Fibroblast of upper back skin (primary cell): ENCODE measurements around the gene RBM26.

Experiments used
- DNase-seq: peaks from one replicate; pipeline ENCODE4 v3.0.0-alpha.2; 2013

Gene RBM26

DNA sequence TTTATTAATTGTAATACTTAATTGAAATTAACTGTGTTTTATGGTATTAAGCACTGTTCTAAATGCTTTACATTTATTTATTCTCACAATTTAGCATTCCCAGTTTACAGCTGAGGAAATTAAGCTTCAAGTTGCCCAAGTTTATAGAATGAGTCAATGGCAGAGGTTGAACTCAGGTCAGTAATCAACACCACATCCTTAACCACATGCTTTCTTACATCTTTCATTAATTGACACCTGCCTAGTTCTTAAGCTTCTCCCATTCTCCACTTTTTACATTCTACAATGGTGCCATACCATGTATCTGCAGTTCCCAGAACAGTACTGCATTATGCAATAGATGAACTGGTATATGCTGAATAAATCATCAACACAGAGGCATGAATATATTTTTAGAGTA lies 11.7 kb upstream of the RBM26 start:
- DNase-seq: no peak

DNA sequence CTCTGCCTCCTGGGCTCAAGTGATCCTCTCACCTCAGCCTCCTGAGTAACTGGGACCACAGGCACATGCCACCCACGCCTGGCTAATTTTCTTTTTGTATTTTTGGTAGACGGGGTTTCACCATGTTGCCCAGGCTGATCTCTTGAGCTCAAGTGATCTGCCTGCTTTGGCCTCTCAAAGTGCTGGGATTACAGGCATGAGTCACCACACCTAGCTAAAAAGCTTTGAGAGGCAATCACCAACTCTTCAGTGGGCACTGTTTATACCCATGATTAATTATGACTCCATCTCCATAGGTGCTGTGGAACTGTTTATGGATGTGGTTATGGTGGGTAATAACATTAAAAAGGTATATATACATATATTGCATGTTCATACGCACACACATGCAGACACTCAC lies 7.5 kb upstream of the RBM26 start:
- no peak for DNase-seq

DNA sequence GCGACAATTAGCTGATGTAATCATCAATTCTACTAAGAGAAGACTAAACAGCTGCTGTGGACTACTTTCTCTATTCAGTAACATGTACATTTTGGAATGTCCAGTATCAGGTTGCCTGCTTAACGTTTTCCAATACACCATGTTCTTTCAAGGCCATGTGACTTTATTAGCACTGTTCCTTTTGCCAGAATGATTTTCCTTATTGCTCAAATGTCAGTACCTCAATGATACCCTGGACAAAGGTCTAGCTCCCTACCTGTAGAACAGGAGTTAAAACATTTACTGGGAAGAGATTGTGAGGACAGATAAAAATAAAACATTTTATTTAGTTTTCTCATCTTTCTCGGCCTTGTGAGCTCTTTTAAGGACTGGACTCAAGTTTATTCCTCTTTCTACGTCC lies 3.8 kb upstream of the RBM26 start:
- DNase-seq: no peak

DNA sequence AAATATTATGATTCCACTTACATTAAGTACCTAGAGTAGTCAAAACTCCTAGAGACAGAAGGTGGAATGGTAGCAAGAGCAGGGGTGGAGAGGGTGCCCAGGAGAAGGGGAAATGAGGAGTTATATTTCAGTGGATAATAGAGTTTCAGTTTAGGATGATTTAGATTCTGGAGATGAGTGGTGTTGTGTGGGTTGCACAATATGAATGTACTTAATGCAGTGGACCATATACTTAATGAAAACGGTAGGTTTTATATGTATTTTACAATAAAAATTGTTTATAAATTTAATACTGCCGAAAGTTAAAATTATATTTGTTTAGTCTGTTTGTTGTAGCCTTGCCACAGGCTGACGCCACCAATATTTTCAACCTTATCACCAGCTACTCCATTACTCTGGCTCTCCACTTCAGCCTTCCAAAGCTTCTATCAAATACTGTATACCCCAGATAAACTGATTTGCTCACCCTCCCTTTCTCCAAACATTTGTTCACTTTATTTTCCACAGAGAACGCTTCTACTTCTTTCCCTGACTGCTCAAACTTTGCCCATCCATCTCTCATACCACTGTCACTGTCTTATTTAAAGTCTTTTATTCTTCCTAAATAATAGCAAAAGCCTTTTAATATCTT lies 1.4 kb upstream of the RBM26 start:
- DNase-seq: no peak

DNA sequence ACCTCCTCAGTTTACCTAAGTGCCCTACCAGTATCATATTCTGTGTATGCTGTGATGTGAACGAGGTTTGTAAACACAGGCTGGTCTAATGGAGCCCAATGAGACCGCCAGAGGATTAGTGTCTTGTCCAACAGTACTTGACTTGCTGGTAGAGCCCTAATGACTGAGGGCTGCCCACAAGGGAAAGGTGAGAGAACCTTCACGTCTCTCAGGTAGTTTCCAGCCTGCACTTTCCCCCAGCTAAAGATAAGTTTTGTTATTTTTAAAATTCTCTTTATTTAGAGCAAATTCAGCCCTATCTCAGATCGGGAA lies 498 bp upstream of the RBM26 start:
- DNase-seq: no peak

DNA sequence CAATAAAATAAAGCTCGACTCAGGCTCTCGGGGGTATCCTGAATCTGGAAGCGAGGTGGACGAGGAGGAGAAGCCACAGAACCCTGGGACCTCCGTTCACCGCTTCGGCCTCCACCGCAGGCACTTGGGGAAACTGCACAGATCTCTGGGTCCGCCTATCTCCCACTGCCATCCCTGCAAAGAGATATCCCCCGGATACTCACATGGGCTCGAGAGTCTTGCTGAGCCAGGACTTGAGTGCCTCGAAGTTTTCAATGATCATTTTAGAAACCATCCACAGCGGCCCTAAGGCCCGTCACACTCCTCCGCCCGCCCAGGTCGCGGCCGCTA lies 589 bp downstream of the RBM26 start:
- DNase-seq: no peak

DNA sequence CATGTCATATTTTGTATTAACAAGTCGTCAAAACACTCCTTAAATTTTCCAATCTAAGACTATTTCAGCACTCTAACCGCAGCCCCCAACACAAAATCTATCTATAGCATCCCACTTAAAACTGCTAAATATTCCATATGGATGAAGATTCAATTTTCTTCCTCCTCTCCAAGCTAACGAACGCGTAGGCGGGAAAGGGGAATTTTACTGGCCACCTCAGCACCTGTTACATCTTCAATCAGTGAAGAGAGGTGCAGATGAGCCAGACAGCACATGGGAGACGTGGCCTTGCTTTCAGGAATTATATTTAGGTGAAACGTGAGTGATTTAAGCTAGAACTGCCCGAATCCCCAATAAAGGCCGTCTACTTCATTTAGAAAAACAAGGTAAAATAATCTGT lies 1.1 kb downstream of the RBM26 start:
- DNase-seq: no peak

DNA sequence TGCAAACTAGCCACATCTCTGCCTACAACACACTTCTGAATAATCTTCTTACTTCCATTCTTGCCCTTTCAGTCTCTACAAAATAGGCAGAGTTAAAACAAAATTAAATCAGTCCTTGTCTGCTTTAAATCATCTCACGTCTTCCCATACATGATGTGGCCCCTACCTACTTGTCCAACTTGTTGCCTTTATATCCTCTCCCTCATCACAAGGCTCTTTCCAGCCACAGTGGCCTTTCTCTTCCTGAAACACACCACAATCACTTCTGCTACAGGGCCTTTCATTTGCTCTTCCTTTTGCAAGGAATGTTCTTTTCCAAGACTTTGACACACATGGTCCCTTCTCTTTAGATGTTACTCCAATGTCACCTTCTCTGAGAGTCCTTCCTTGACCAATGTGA lies 1.7 kb downstream of the RBM26 start:
- no peak for DNase-seq

DNA sequence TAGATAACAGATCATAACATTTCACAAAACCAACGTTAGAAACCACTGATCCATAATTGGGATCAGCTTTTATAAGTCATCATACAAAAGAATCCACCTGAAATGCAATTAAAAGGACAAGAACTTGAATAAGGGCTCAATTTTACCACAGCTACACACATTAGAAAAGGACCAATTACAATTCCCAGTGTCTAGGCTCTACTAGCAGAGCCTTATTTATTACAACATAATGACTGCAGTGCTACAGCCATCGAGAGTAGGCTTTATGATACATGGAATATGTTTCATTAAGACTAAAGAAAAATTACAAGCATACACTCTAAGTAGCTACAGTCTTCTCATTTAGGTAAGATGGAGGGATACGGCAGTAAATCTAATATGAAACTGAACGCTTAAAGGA lies 2.9 kb downstream of the RBM26 start:
- DNase-seq: no peak

DNA sequence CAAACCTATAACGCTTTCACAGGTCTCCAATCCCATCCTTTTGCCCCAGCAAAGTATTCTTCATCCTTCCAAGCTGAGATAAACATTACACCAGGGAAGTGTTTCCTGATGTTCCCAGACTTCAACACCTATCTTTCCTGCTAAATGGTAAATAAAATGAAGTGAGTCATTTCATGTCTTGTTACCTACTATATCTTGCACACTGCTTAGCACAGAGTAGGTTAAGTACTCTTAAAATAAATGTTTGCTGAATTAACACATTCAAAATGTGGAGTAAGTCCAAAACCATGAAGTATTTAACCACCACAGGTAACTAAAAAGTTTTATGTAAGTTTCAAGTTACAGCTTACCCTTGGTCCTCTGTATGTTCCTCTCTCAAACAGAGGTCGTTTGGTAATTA lies 3.4 kb downstream of the RBM26 start:
- DNase-seq: no peak

DNA sequence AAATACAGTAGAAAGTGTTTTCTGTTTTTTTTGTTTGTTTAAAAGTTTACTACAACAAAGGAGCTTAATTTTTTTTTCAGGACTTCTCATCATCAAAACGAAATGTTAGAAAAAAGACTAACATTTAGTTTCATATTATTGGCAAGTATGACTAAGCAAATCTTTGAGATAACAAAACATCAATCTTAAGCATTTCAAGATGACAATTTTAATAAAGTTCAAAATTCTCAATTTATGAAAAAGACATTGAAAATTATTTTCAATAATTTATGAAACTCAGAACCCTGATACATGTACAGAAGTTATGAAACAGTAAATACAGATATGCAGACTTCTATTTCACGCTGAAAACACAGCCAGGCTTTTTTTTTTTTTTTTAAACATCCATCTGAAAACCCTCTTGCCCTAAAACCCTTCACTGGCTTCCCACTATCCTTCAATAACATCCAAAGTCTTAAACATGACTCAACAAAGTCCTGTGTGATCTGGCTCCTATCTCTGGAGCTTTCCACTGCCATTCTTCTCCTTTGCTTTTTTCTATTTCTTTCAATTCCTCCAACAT lies 3.9 kb downstream of the RBM26 start:
- no peak for DNase-seq

DNA sequence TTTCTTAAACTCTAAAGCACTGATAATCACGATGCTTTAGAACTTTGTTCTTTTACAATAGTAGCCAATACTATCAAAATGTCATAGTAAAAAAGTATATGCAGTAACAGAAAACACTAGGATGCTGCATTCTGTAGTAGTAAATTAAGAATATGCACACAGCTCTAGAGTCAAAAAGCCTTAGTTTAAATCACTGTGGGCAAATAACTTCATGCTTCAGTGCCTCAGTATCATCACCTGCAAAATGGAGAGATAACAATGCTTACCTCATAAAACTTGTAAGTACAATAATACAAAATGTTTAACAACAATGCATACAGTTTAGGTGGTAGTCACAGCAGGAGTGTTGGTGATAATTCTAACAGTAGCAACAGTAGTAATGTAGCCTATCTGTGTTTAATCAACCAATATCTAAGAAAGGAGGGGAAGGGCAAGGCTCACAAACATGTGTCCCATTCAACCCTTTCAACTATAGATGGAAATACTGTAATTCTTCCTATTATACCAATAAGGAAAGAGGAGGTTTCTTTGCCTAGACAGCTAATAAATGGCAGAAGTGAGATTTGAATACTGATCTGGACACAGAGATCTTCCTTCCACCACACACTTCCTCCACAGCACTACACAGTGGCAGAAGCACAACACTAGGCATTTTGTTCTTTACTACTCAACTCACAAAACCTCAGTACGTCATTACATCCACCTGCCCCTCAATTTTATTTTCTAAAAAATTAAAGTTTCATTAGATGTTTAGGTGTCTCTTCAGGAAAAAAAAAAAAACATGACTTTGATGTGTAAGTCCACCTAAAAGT lies 4.6 kb downstream of the RBM26 start:
- no peak for DNase-seq

DNA sequence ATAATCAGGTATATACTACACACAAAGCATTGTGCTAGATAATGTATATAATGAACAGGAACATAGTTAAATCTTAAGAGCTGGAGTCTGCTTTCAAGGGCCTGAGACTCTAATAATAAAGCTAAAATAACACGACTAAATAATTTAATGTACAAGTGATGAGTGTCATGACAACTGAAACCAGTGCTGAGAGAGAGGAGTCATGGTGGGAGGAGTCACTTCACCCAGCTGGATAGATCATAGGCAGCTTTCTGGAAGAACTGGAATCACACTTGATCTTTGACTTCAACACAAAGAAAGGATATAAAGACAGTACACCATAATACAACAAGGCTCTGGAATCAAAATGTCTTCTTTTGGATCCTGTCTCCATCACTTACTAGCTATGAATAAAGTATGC lies 7.1 kb downstream of the RBM26 start:
- DNase-seq: no peak

DNA sequence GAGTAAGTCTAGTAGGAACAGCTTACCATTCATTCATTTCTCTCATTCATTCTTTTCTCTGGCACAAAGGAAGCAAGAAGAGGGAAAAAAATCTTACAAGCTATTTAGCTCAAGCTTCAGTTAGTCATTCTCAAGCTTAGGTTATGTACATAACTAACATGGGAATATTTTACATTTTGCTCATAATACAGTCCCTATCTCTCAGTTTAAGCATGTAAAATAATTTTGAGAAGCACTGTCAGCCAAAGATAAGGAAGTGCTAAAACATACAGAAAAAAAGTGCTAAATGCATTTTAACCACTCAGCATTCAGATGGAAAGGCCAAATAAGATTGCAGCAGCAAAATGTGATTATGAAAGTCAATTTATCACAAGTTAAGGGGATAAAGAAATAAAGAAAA lies 7.9 kb downstream of the RBM26 start:
- DNase-seq: no peak

DNA sequence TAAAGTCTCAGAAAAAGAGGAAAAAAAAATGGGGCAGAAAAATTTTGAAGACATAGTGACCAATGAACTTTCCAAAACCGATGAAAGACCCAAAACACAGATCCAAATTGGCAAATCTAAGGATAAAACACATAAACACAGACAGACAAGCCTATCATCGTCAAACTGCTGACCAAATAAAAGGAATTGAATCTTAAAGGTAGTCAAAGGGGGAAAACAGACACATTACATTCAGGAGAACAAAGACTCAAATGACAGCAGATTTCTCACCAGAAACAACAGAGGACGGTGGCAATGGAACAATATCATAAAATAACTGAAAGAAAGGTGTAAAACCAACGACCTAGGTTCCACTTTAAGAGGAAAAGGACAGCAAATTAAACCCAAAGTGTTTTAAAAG lies 10.2 kb downstream of the RBM26 start:
- no peak for DNase-seq

DNA sequence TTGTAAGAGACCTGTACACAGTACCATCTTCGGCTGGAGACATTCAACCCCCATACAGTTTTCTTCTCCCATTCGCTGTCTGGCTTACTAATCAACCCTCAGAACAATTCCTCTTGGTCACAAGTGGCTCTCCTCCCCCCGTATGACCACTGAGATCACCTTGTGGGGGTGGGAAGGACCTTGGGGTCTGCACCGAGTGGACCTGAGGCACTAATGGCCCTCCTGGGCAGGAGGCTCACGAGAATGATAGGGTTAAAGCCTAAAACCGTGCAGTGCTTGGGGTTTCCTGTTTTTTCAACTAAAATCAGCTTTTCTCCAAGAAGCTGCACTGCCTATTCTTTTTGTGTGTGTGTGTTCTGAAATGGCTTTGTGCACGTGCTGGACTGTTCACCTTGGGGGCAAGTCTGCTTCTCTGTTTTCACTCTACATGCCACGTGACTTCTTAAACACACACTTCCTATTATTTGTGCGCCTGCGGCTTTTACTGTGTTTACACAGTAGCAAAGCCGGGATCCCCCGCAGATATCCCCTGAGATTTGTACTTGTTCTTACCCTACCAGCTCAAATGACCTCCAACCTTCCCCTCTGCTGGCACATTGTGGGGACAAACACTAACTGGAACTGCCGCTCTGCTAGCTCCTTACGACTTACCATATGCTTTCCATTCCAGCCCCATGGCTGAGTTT lies 12.3 kb downstream of the RBM26 start:
- no peak for DNase-seq

DNA sequence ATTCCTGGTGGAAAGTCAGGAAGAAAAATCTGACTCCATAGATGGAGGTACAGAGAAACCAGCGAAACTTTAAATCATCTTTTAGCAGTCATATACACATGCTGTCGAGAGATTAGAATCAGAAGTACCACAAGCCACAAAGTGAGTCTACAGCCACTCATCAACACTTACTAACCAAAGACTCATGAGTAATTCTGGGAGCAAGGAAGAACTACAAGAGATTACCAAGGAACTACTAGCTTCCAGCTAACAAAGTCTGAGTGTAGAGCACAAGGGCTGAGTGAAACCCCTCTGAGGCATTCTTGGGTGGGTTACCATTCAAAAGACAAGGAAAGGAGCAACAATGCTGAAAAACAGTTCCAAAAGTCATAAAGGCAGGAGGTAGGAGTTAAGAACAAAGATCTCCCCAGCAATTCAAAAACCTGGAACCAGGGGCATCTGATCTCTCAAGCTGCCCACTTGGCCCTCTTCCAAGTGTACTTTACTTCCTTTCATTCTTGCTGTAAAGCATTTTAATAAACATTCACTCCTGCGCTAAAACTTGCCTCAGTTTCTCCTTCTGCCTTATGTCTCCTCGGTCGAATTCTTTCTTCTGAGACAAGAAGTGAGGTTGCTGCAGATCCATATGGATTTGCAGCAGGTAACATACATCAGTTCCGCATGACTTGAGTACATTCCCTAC lies 13.0 kb downstream of the RBM26 start:
- DNase-seq: peak; percentile 74

DNA sequence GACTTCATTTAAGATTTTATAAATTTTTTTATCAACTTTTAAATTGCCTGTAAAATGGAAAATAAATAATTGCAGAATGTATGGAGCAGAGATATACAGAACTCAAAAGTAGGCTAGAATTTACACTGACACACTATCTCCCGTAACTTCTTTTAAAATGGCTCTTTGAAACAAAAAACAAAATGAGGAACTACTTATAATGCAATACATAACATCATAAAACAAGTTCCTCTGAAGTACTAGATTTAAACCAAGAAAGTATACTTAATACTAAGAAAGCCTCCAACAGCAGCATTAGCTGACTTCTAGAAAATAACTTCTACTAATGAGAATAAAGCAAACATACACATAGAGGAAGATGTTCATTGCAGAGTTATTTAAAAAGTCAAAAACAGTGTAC lies 17.0 kb downstream of the RBM26 start:
- DNase-seq: no peak

DNA sequence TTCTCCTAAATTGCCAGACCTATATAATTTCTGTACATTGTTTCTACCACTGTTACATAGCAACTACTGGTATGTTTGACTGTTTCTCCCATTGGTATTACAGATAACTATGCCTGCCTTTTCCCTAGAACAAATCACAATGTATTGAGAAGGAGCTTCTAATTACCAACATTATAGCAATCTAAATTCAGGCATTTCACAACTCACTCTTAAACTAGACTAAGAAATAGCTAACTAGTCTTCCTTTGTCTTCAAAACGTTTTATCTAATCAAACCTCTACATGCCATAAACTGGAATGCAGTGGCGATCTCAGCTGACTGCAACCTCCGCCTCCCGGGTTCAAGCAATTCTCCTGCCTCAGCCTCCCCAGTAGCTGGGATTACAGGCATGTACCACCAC lies 18.2 kb downstream of the RBM26 start:
- no peak for DNase-seq

DNA sequence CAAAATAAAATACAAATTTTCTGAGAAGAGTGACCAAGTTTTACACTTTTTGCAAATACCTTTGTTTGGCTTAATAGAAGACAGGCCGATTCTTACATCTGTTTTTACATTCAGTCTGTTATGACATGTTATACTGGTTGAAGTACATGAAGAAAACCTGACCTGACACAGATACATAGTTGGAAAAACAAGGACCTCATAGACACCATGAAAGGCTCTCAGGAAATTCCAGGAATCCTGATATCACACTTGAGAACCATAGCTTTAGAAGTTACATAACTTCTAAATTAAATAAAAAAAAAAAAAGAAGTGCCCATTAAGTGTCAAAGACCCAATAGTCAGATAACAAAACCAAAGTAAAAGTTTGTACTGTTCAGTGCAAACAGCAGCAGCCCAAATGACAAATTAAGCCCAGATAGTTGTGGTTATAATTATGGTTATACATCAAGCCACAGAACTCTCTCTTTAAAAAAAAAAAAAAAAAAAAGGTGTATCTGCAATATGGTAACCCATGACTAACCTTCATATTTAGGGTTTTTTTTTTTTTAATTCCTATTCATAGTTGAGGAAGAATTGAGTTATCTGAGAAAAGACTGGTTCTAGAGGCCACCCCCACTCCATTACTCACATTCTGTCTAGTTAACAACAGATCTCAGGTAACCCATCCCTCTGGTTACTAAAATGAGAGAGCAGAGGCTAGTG lies 19.8 kb downstream of the RBM26 start:
- DNase-seq: peak; percentile 32

DNA sequence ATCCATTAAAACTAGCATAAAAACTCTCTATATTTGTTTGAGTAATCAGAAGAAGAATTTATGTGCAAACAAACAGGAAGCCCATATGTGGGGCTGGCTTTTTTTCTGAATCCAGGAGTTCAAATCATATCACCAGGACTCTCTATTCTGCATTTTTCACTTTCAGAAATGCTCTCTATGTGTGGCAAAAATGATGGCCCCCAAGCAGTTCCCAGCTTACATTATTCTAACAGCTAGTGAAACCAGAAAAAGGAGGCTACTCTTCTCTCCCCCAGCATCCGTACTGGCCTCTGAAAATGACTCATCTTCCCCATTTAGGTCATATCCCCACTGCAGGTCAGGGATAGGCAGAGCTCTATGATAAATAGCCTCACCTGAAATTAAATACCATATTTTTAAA lies 20.4 kb downstream of the RBM26 start:
- DNase-seq: peak; percentile 13

DNA sequence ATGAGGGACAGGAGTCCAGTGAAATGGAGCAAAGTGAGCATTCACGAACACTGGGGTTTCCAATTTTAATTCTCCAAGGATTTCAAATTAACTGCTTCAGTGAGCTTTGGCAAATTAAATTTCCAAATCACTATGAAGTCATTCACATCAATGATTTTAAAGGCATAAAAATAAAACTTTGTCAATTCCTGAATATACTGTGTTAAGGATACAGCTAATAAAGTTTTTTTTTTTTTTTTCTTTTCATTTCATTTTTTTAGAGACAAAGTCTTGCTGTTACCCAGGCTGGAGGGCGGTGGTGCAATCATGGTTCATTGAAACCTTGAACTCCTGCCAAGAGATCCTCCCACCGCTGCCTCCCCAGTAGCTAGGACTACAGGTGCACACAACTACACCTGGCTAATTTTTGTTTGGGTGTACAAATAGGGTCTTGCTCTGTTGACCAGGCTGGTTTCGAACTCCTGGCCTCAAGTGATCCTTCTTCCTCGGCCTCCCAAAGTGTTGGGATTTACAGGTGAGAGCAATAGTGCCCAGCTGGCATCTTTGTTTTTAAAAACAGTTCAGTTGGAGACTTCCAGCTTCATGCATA lies 21.9 kb downstream of the RBM26 start:
- no peak for DNase-seq
